K562 (cell line): Measurements from ENCODE around the gene KIF21A. TPM values are rescaled to one million over a fixed set of nuclear protein-coding genes. Genes with fewer than 3 reads are reported as not detected.
A peak's percentile ranks its signal among the peaks of the same experiment; 100 is the strongest.

Experiments
- BCL6 ChIP-seq: fragments of 250-450 bp; sonication (Bioruptor Pico); IDR thresholded peaks from 2 replicates; pipeline ENCODE4 v1.4.0; 2020
- BHLHE40 ChIP-seq: IDR thresholded peaks from 2 replicates; pipeline ENCODE4 v1.6.1; 2011; ENCODE audit warnings: low read length, improper control_type of control experiment
- CTCFL ChIP-seq: IDR thresholded peaks from 2 replicates; pipeline ENCODE4 v1.6.1; 2011; ENCODE audit warnings: borderline replicate concordance, low read depth, mild to moderate bottlenecking, moderate library complexity, low read length; ENCODE audit not compliant: insufficient read depth, poor library complexity, severe bottlenecking
- GABPA ChIP-seq: fragments of 200-800 bp; sonication (Bioruptor generic); conservative IDR thresholded peaks from 2 replicates; pipeline ENCODE4 v1.6.1; 2016; ENCODE audit warnings: low read depth, missing genetic modification characterization, missing compliant biosample characterization
- HDAC1 ChIP-seq, 2 experiments: fragments of 450-650 bp; IDR thresholded peaks; 2 replicates each; pipeline ENCODE4 v1.6.1; 2016 to 2017; ENCODE audit warnings: inconsistent platforms in 1 of 2, mild to moderate bottlenecking in 1 of 2, moderate library complexity in 1 of 2
- ILK ChIP-seq: fragments of 450-650 bp; IDR thresholded peaks from 2 replicates; pipeline ENCODE4 v1.6.1; 2016; ENCODE audit warnings: missing genetic modification characterization, low read depth, mild to moderate bottlenecking, missing compliant biosample characterization, moderate library complexity, borderline replicate concordance
- NFIC ChIP-seq: fragments of 450-650 bp; IDR thresholded peaks from 2 replicates; pipeline ENCODE4 v1.6.1; 2017; ENCODE audit warnings: mild to moderate bottlenecking, inconsistent platforms
- NR1H2 ChIP-seq: sonication (generic); formaldehyde crosslinking; IDR thresholded peaks from 2 replicates; pipeline ENCODE4 v1.4.0; 2020; ENCODE audit warnings: mild to moderate bottlenecking, missing genetic modification reagents
- PHB ChIP-seq: fragments of 250-450 bp; sonication (Bioruptor Pico); IDR thresholded peaks from 2 replicates; pipeline ENCODE4 v1.5.0; 2021
- RBM17 ChIP-seq: fragments of 200-400 bp; formaldehyde crosslinking; IDR thresholded peaks from 2 replicates; pipeline ENCODE4 v1.6.1; 2017; ENCODE audit warnings: low read depth, mild to moderate bottlenecking, low read length, borderline replicate concordance
- RBM39 ChIP-seq: fragments of 200-400 bp; formaldehyde crosslinking; optimal IDR thresholded peaks from 2 replicates; pipeline ENCODE3; 2018; ENCODE audit warnings: low read depth, low read length
- RNF219 ChIP-seq: fragments of 250-450 bp; sonication (Bioruptor Pico); IDR thresholded peaks from 2 replicates; pipeline ENCODE4 v1.5.0; 2022; ENCODE audit warnings: mild to moderate bottlenecking
- SIX5 ChIP-seq, 2 experiments: IDR thresholded peaks; 2 replicates each; pipeline ENCODE4 v1.6.1; 2011; ENCODE audit warnings: low read length in 2 of 2, borderline replicate concordance in 1 of 2, low read depth in 1 of 2, mild to moderate bottlenecking in 1 of 2, moderate library complexity in 1 of 2; ENCODE audit not compliant: insufficient read depth in 1 of 2
- TBL1XR1 ChIP-seq, 2 experiments: IDR thresholded peaks; 2 replicates each; pipeline ENCODE4 v1.6.1; 2012; ENCODE audit warnings: improper control_type of control experiment in 2 of 2, low read length in 2 of 2, mild to moderate bottlenecking in 1 of 2
- ZNF277 ChIP-seq: fragments of 250-450 bp; sonication (Bioruptor Pico); IDR thresholded peaks from 2 replicates; pipeline ENCODE4 v1.8.0; 2022; ENCODE audit warnings: inconsistent platforms, mild to moderate bottlenecking, moderate library complexity, borderline replicate concordance
- ZNF280B ChIP-seq: fragments of 250-450 bp; sonication (Bioruptor Pico); IDR thresholded peaks from 2 replicates; pipeline ENCODE4 v1.5.1; 2021; ENCODE audit warnings: mild to moderate bottlenecking
- ZNF41 ChIP-seq: fragments of 250-450 bp; sonication (Bioruptor Pico); conservative IDR thresholded peaks from 2 replicates; pipeline ENCODE4 v1.4.0; 2020; ENCODE audit warnings: mild to moderate bottlenecking
- ZNF589 ChIP-seq: fragments of 200-800 bp; sonication (Bioruptor generic); IDR thresholded peaks from 2 replicates; pipeline ENCODE4 v1.6.1; 2016; ENCODE audit warnings: low read depth, missing genetic modification characterization, missing compliant biosample characterization
- ZNF780A ChIP-seq: fragments of 250-450 bp; sonication (Bioruptor Pico); IDR thresholded peaks from 2 replicates; pipeline ENCODE4 v1.5.0; 2021; ENCODE audit warnings: mild to moderate bottlenecking
- polyA plus RNA-seq, 8 experiments: library from polyadenylated mRNA; depleted of rRNA in 4 of 8; stranded (reverse) in 5 of 8; unstranded in 3 of 8; fragments of >200 nt; fragmentation: Nextera tagmentation in 2 of 8; fragmentation: Illumina TruSeq in 1 of 8; extraction: Ambion mirVana in 2 of 8; extraction: Trizol in 1 of 8; gene quantifications; 2 replicates each; pipeline versions ENCODE4 v1.2.1 to v1.2.3, GENCODE V29; 2011 to 2014; ENCODE audit warnings: inconsistent platforms in 1 of 8, missing spikeins in 1 of 8
- total RNA-seq, 7 experiments: library from RNA; depleted of rRNA in 6 of 7; stranded (reverse); fragments of >200 nt in 6 of 7; fragmentation: Illumina TruSeq in 2 of 7; extraction: Trizol in 2 of 7; gene quantifications; 2 replicates each; pipeline versions ENCODE4 v1.2.1 to v1.2.3, GENCODE V29; 2011 to 2021; ENCODE audit warnings: low replicate concordance in 1 of 7

Gene KIF21A
- total and polyA plus RNA-seq, 9 of the 15 experiments (the other 6 are each of a cell fraction or from before 2014, with no cell fraction given), result 17.7 to 45.0 (median 30.3) TPM

- TF ChIP-seq RBM17 (no peak), HDAC1 (IDR thresholded peaks at IDR 0.05) (no peak), ZNF780A (no peak), ZNF589 (no peak), BHLHE40 (peak; percentile 5; the same call in 1 of the 2 replicates), ZNF41 (CRISPR knock-in tag) (0 out of 2 replicates have a peak, but pooled peaks have one; percentile 23), ZNF277 (CRISPR knock-in tag) (no peak), TBL1XR1 (IDR thresholded peaks at IDR 0.05; ENCODE audit: low read length in 2 of 2) (peak in 1 of 2 experiments; percentile 38; a peak in 1 of 4 replicates), PHB (no peak), RBM39 (no peak), BCL6 (CRISPR knock-in tag) (no peak), RNF219 (no peak), ILK (tag) (no peak), CTCFL (peak; percentile 89), NR1H2 (CRISPR knock-in tag) (no peak), NFIC (0 out of 2 replicates have a peak, but pooled peaks have one; percentile 21), ZNF280B (CRISPR knock-in tag) (no peak), SIX5 (IDR thresholded peaks at IDR 0.05; ENCODE audit: borderline replicate concordance in 1 of 2, insufficient read depth in 1 of 2, low read depth in 1 of 2, low read length in 2 of 2) (no peak), GABPA (tag) (0 out of 2 replicates have a peak, but pooled peaks have one; percentile 24)
These were observed at the start of gene KIF21A (continued) for GRCh38 chr12:39443081-39443928.
